OCI-LY1 (cell line): ENCODE measurements around the gene ARL5A.

Experiments used
- EZH2 ChIP-seq: fragments of 200-600 bp; sonication (generic), shearing (Covaris generic); IDR thresholded peaks from 2 replicates; pipeline ENCODE4 v1.8.0; 2017; ENCODE audit warnings: borderline replicate concordance, mixed run types, mild to moderate bottlenecking, antibody characterized with exemption, low read length, moderate library complexity, mixed read lengths
- TF ChIP-seq, protein P1 (sequence below): fragments of 200-600 bp; sonication (generic), shearing (Covaris generic); IDR thresholded peaks from 2 replicates; pipeline ENCODE4 v1.5.1; 2017; ENCODE audit warnings: mild to moderate bottlenecking, antibody characterized with exemption, low read length, moderate library complexity, mixed read lengths

DNA sequence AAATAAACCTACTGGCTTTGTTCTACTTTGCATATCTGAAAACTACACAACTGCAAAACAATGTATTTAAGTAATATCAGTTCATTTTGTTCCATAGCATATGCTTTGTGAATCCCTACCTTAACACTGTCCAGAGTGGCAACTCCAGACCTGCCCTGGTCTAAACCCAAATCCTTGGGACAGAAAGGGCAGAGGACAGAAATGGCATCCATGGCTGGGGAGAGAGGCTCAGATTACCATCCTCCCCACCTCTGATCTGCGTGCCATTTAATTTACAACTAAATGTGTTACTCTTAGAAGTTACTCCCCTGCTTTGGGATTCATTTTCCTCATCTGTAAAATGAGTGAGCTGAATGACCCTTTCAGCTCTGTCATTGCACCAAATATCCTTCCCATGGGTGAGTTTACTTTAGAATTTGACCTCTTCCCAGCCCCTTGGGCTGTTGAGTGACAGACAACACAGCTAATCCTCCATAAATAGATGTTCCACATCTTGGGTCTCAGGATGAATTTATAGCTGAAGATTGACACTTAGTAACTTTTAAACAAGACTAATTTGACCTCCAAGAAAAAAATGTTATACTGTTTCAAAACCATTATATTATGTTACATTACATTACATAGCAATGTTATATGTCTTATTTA is 73.8 kb downstream of the ARL5A start:
- TF ChIP-seq, protein P1, sequence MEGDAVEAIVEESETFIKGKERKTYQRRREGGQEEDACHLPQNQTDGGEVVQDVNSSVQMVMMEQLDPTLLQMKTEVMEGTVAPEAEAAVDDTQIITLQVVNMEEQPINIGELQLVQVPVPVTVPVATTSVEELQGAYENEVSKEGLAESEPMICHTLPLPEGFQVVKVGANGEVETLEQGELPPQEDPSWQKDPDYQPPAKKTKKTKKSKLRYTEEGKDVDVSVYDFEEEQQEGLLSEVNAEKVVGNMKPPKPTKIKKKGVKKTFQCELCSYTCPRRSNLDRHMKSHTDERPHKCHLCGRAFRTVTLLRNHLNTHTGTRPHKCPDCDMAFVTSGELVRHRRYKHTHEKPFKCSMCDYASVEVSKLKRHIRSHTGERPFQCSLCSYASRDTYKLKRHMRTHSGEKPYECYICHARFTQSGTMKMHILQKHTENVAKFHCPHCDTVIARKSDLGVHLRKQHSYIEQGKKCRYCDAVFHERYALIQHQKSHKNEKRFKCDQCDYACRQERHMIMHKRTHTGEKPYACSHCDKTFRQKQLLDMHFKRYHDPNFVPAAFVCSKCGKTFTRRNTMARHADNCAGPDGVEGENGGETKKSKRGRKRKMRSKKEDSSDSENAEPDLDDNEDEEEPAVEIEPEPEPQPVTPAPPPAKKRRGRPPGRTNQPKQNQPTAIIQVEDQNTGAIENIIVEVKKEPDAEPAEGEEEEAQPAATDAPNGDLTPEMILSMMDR: no peak
- no peak for TF ChIP-seq EZH2
